DOHH2 (cell line): ENCODE results near the gene TYRO3.

Experiments used
- H3F3A ChIP-seq: fragments of 200-600 bp; sonication (generic), shearing (Covaris generic); 2 replicates; pipeline ENCODE4 v1.6.0; 2016; ENCODE audit warnings: antibody characterized with exemption, mild to moderate bottlenecking; ENCODE audit not compliant: control insufficient read depth, insufficient read depth
- H3K27ac ChIP-seq: fragments of 200-600 bp; sonication (generic); 2 replicates; pipeline ENCODE4 v1.5.1; 2014; ENCODE audit warnings: low read depth, mild to moderate bottlenecking, low read length, moderate library complexity
- H3K27me3 ChIP-seq: fragments of 200-600 bp; sonication (generic); 2 replicates; pipeline ENCODE4 v1.6.1; 2014; ENCODE audit warnings: mild to moderate bottlenecking, low read length, mixed read lengths; ENCODE audit not compliant: control insufficient read depth
- H3K36me3 ChIP-seq: fragments of 200-600 bp; sonication (generic); 2 replicates; pipeline ENCODE4 v1.6.1; 2014; ENCODE audit warnings: mild to moderate bottlenecking, low read length, moderate library complexity, mixed read lengths; ENCODE audit not compliant: control insufficient read depth
- H3K4me1 ChIP-seq: fragments of 200-600 bp; sonication (generic); 2 replicates; pipeline ENCODE4 v1.6.1; 2014; ENCODE audit warnings: mild to moderate bottlenecking, low read length, mixed read lengths; ENCODE audit not compliant: control insufficient read depth
- H3K4me2 ChIP-seq: fragments of 200-600 bp; sonication (generic); 2 replicates; pipeline ENCODE4 v1.6.0; 2014; ENCODE audit warnings: mild to moderate bottlenecking, low read length, moderate library complexity
- H3K4me3 ChIP-seq: fragments of 200-600 bp; sonication (generic); 2 replicates; pipeline ENCODE4 v1.5.1; 2014; ENCODE audit warnings: mild to moderate bottlenecking, low read length, mixed read lengths
- H3K79me2 ChIP-seq: fragments of 200-600 bp; sonication (generic); 2 replicates; pipeline ENCODE4 v1.6.1; 2014; ENCODE audit warnings: mild to moderate bottlenecking, low read length, mixed read lengths; ENCODE audit not compliant: control insufficient read depth
- H3K9me2 ChIP-seq: fragments of 200-600 bp; sonication (generic); replicated peaks from 2 replicates; pipeline ENCODE4 v1.6.1; 2014; ENCODE audit warnings: mild to moderate bottlenecking, low read length, mixed read lengths; ENCODE audit not compliant: control insufficient read depth
- H3K9me3 ChIP-seq: fragments of 200-600 bp; sonication (generic); 2 replicates; pipeline ENCODE4 v1.6.1; 2014; ENCODE audit warnings: antibody characterized with exemption, low read length, mixed read lengths; ENCODE audit not compliant: control insufficient read depth, insufficient read depth
- H4K20me1 ChIP-seq: fragments of 200-600 bp; sonication (generic); 2 replicates; pipeline ENCODE4 v1.6.0; 2014; ENCODE audit warnings: low read depth, mild to moderate bottlenecking, antibody characterized with exemption, low read length, moderate library complexity; ENCODE audit not compliant: control insufficient read depth, insufficient read depth
- CTCF ChIP-seq: fragments of 200-600 bp; sonication (generic); IDR thresholded peaks from one replicate; pipeline ENCODE4 v1.5.1; 2014; ENCODE audit warnings: antibody characterized with exemption, mild to moderate bottlenecking, low read depth, low read length; ENCODE audit not compliant: poor library complexity, severe bottlenecking
- EZH2phosphoT487 ChIP-seq: fragments of 200-600 bp; sonication (generic); IDR thresholded peaks from 2 replicates; pipeline ENCODE4 v1.6.1; 2017; ENCODE audit warnings: borderline replicate concordance, mild to moderate bottlenecking, antibody characterized with exemption, low read length, moderate library complexity, mixed read lengths

TYRO3 gene

DNA sequence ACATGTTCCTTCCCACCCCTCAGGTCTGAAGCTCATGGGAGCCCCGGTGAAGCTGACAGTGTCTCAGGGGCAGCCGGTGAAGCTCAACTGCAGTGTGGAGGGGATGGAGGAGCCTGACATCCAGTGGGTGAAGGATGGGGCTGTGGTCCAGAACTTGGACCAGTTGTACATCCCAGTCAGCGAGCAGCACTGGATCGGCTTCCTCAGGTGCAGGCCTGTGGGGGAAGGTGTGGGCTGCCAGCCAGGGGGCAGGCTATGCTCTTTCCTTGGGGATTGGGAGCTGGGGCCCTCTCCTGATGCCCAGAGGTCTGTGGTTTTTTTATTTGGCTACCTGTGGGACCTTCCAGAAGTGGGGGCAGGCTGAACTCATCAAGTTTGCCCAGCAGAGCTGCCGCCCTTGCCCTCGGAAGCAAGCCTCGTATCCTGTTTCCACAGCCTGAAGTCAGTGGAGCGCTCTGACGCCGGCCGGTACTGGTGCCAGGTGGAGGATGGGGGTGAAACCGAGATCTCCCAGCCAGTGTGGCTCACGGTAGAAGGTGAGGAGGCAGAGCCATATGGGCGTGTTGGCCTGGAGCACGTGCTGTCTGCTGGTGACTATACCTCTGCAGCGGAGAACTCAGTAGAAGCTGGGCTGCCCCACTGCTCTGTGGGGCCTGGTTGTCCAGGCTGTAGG, 2.2 kb downstream of the TYRO3 start:
- peaks cover 16% of the 10 kb centered on the region for H3F3A ChIP-seq
- H3K27ac ChIP-seq = no peak overlapping the region
- H3K79me2 ChIP-seq = no peaks in the 10 kb centered on the region
- H3K9me3 ChIP-seq = no peaks in the 10 kb centered on the region
- no peaks in the 10 kb centered on the region for H4K20me1 ChIP-seq
- TF ChIP-seq CTCF = no peak
- TF ChIP-seq EZH2phosphoT487 = no peak
- no peak overlapping the region for H3K4me2 ChIP-seq
- peaks cover 28% of the 10 kb centered on the region for H3K27me3 ChIP-seq
- H3K4me3 ChIP-seq = no peak overlapping the region
- H3K36me3 ChIP-seq = no peaks in the 10 kb centered on the region
- H3K9me2 ChIP-seq = no peaks in the 10 kb centered on the region
- peaks cover 28% of the 10 kb centered on the region for H3K4me1 ChIP-seq

DNA sequence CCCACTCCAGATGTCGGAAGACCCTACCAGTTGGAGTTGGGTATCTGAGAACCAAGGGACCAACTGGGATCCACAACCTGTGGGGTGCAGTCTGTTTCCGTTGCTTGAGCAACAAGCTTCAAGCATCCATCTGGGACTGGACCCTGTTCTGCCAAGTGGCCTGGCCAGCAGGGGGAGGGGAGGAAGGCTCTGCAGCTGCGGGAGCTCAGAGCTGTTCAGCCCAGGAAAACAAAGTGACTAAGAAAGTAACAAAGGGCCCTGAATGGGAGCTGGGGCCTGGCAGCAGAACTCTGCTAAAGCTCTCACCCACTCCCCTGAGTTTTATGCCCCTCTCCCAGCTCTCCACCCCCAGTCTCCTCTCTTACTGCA, 2.7 kb downstream of the TYRO3 start:
- H3K27ac ChIP-seq = no peak overlapping the region
- TF ChIP-seq EZH2phosphoT487 (no peak), CTCF (no peak)
- H3K27me3 ChIP-seq = peaks cover 28% of the 10 kb centered on the region
- H3F3A ChIP-seq = peaks cover 15% of the 10 kb centered on the region
- H3K4me2 ChIP-seq = no peak overlapping the region
- H3K9me3 ChIP-seq = no peaks in the 10 kb centered on the region
- no peaks in the 10 kb centered on the region for H3K9me2 ChIP-seq
- no peak overlapping the region for H3K4me3 ChIP-seq
- H3K79me2 ChIP-seq = no peaks in the 10 kb centered on the region
- peaks cover 23% of the 10 kb centered on the region for H3K4me1 ChIP-seq
- H4K20me1 ChIP-seq = no peaks in the 10 kb centered on the region
- no peaks in the 10 kb centered on the region for H3K36me3 ChIP-seq

DNA sequence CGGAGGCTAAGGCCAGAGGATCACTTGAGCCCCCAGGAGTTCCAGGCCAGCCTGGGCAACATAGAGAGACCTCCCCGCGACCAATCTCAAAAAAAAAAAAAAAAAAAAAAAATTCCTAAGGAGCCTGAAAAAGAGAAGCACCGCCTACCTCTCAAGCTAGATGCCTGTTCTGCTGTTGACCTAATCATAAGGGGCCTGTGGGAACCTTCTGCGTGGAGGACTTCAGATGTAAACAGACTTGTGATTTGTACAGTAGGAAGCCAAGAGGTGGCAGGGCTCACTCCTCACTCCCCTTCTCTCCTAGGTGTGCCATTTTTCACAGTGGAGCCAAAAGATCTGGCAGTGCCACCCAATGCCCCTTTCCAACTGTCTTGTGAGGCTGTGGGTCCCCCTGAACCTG, 3.2 kb downstream of the TYRO3 start:
- peaks cover 30% of the 10 kb centered on the region for H3K27me3 ChIP-seq
- no peaks in the 10 kb centered on the region for H3K9me3 ChIP-seq
- H3K79me2 ChIP-seq = no peaks in the 10 kb centered on the region
- H4K20me1 ChIP-seq = no peaks in the 10 kb centered on the region
- TF ChIP-seq CTCF (no peak), EZH2phosphoT487 (no peak)
- H3K36me3 ChIP-seq = no peaks in the 10 kb centered on the region
- H3K9me2 ChIP-seq = no peaks in the 10 kb centered on the region
- no peak overlapping the region for H3K27ac ChIP-seq
- H3K4me2 ChIP-seq = no peak overlapping the region
- peaks cover 11% of the 10 kb centered on the region for H3F3A ChIP-seq
- no peak overlapping the region for H3K4me3 ChIP-seq
- H3K4me1 ChIP-seq = peaks cover 18% of the 10 kb centered on the region
